ENCODE data around the gene MRPS10.

The MRPS10 gene

DNA sequence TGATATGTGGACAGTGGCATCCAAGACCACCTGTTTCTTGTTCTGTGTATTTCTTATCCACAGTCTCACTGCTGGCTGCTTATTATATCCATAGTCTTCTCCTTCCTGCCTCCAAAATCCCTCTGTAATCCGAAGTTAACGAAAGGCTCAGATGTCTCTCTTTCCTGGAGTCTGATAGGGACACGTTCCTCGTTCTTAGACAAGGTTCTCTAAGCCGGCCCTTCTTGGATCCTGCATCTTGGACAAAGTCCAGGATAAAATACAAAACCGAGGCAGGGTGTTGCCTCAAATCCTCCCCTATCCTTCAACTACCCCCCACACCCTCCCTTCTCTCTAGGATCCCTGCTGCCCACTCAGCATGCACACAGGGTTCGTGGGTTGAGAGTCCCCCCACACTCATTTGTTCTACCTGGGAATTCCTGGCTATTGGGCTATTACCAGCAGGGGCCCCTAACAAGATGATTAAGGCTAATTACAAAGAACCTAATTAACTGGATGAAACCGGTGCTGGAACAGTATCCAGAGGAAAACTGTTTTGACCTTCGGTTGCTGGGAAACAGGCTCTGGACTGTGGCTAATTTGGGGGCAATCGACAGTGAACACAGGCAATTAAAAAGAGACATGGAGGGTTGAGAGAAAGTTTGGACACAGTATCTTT is 32.7 kb upstream of the MRPS10 start:
- Histone ChIP-seq H3K9me3 (no peaks in the 10 kb centered on the region), H3K27ac (no peak overlapping the region), H3K27me3 (no peaks in the 10 kb centered on the region), H3K4me1 (peaks cover 0 to 8% (median 0%) of the 10 kb centered on the region in 4 donors), H3K36me3 (peaks cover 0 to 9% (median 4%) of the 10 kb centered on the region in 3 donors), H3K4me3 (no peak overlapping the region)
- DNase-seq = no peak
- no peak for TF ChIP-seq CTCF (IDR thresholded peaks at IDR 0.05)
- intact Hi-C loops (cut with DNase I; ENCODE audit: low total_unique reads) = no loop called here

DNA sequence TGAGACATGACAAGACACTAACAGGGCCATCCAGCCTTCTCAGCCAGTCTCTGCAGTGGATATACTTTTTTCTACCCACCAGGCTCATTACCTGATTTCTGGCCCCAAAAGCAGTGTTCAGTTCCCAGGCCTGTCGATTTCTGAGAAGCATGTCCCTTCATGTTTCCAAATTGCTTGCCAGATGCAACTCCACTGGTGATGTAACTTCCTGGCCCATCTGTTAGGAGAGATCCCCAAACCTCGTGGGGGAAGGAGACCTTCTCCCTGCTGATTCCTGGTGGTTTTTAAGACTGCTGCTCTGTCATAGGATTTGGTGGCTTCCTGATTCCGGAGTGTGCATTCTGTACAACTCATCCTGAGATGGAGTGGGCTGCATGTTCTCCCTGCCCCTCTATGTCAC is 31.6 kb upstream of the MRPS10 start:
- Histone ChIP-seq H3K4me1 (peaks cover 0 to 8% (median 0%) of the 10 kb centered on the region in 4 donors), H3K4me3 (no peak overlapping the region), H3K27ac (no peak overlapping the region), H3K9me3 (no peaks in the 10 kb centered on the region), H3K27me3 (no peaks in the 10 kb centered on the region), H3K36me3 (peaks cover 0 to 8% (median under 1%) of the 10 kb centered on the region in 3 donors)
- TF ChIP-seq CTCF (IDR thresholded peaks at IDR 0.05) = no peak
- DNase-seq = no peak
- intact Hi-C loops (cut with DNase I; ENCODE audit: low total_unique reads) = no loop called here

DNA sequence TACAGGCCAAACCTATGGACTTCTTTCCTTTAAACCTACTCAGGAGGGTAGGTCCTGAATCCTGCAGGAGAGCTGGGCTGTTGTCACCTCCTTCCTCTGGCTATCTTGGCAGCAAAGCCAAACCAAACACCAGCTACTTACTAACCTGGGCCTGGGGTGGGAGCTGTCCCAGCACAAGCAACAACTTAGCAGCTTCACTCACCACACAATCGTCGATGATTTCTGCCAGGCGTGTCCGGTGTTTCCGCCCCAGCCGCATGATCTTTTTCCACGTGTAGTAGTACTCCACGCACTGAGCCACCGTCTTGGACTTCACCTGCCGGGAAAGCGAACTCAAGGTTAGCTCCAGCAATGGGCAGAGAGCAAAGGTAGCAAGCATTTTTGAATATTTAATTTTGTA is 25.4 kb upstream of the MRPS10 start:
- Histone ChIP-seq H3K4me3 (no peak overlapping the region), H3K27me3 (no peaks in the 10 kb centered on the region), H3K27ac (no peak overlapping the region), H3K36me3 (peaks cover 0 to 29% (median 22%) of the 10 kb centered on the region in 3 donors), H3K9me3 (no peaks in the 10 kb centered on the region), H3K4me1 (no peaks in the 10 kb centered on the region)
- intact Hi-C loops (cut with DNase I; ENCODE audit: low total_unique reads) = no loop called here
- TF ChIP-seq CTCF (IDR thresholded peaks at IDR 0.05) = no peak
- no peak for DNase-seq

DNA sequence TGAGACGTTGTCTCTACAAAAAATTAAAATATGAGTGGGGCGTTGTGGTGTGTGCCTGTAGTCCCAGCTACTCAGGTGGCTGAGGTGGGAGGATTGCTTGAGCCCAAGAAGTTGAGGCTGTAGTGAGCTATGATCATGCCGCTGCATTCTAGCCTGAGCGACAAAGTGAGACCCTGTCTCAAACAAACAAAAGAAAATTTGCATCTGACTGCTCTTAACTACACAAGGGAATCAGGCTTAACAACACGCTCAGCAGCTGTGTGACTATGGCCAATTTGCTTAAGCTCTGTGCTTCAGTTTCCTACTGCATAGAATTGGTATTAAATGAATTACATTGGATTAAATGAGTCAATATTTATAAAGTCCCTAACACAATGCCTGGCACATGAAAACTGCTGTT is 24.3 kb upstream of the MRPS10 start:
- H3K27me3 ChIP-seq = no peaks in the 10 kb centered on the region
- H3K36me3 ChIP-seq = peaks cover 0 to 29% (median 22%) of the 10 kb centered on the region in 3 donors
- H3K4me3 ChIP-seq = no peak overlapping the region
- H3K27ac ChIP-seq = no peak overlapping the region
- H3K9me3 ChIP-seq = no peaks in the 10 kb centered on the region
- intact Hi-C loops (cut with DNase I; ENCODE audit: low total_unique reads) = no loop called here
- H3K4me1 ChIP-seq = no peaks in the 10 kb centered on the region
- TF ChIP-seq CTCF (IDR thresholded peaks at IDR 0.05) = no peak
- no peak for DNase-seq

DNA sequence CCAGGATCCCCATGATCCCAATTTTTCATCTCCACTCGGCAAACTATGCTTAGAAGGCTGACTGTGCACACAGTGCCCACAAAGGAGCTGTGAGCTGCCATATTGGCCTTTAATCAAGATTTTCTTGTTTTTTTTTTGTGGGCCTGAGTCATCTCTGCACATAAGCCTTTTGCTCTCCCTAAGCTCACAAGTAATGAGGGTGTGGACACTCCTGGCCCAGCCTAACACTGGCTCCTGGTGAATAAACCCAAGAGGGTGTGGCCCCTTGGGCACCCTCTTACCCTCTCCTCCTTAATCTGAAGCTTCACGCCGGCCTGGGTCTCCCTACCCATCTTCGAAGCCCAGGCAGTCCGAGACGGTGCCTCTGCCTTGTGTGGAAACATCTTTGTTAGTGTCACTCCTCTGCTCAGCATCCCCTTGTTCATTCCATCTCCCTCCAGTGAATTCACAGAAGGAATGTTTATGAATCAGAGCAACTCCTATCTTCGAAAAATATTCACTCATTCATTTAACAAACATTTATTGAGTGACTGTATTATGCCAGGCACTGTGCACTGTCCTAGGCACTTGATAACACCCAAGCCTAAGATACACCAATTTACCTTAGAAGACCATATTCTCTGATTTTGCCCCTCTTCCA is 22.2 kb upstream of the MRPS10 start:
- DNase-seq = no peak
- no peaks in the 10 kb centered on the region for H3K4me1 ChIP-seq
- no peak for TF ChIP-seq CTCF (IDR thresholded peaks at IDR 0.05)
- intact Hi-C loops (cut with DNase I; ENCODE audit: low total_unique reads) = no loop called here
- no peaks in the 10 kb centered on the region for H3K27me3 ChIP-seq
- H3K4me3 ChIP-seq = no peak overlapping the region
- H3K36me3 ChIP-seq = peaks cover 0 to 34% (median 26%) of the 10 kb centered on the region in 3 donors
- no peaks in the 10 kb centered on the region for H3K9me3 ChIP-seq
- no peak overlapping the region for H3K27ac ChIP-seq

All from tibial artery (tissue), 4 donors.